ENCODE data around the gene CFAP65. TPM values are rescaled to one million over a fixed set of nuclear protein-coding genes. Genes with fewer than 3 reads are reported as not detected.

The CFAP65 gene
- total and polyA plus RNA-seq, 2 of the 4 experiments (the other 2 are of a cell fraction) = not detected

GRCh38 chr2:218988650-218989049 is 52.7 kb downstream of the CFAP65 start:
- TF ChIP-seq USF2 (IDR thresholded peaks at IDR 0.05; ENCODE audit: low read depth, low read length) (no peak), CTCF (conservative IDR thresholded peaks at IDR 0.05; ENCODE audit: low read depth, low read length) (no peak), NFE2L2 (IDR thresholded peaks at IDR 0.05; ENCODE audit: low read depth, low read length) (no peak), BHLHE40 (IDR thresholded peaks at IDR 0.05; ENCODE audit: low read depth, low read length) (no peak), FOS (IDR thresholded peaks at IDR 0.05; ENCODE audit: low read depth, low read length) (no peak), RAD21 (IDR thresholded peaks at IDR 0.05; ENCODE audit: low read length) (no peak), RCOR1 (IDR thresholded peaks at IDR 0.05; ENCODE audit: insufficient replicate concordance, low read length) (no peak), CEBPB (IDR thresholded peaks at IDR 0.05; ENCODE audit: low read depth, low read length) (no peak), ELK1 (IDR thresholded peaks at IDR 0.05; ENCODE audit: borderline replicate concordance, low read depth, low read length) (no peak), MXI1 (IDR thresholded peaks at IDR 0.05; ENCODE audit: borderline replicate concordance, low read depth, low read length) (no peak), SMC3 (IDR thresholded peaks at IDR 0.05; ENCODE audit: low read depth, low read length) (no peak)
- no peak overlapping the region for H2BK15ac ChIP-seq (ENCODE audit: low read depth, low read length)
- DNase-seq (no peak), ATAC-seq (ENCODE audit: low read depth) (no peak)
- intact Hi-C loops (cut with micrococcal nuclease) (no loop called here), in situ Hi-C loops (cut with MboI; ENCODE audit: low sequenced_read_pairs) (no loop called here), dilution Hi-C loops (cut with HindIII; ENCODE audit: low sequenced_read_pairs, unreplicated experiment) (no loop called here)
- H4K8ac ChIP-seq (ENCODE audit: low read depth in 2 of 2, low read length in 2 of 2) = no peak overlapping the region
- H4K5ac ChIP-seq (ENCODE audit: low read depth, low read length) = no peak overlapping the region
- H3K4ac ChIP-seq (ENCODE audit: low read depth, low read length) = no peak overlapping the region
- no peaks in the 10 kb centered on the region for H3K79me1 ChIP-seq (ENCODE audit: low read depth in 1 of 2, low read length in 2 of 2)
- no peak overlapping the region for H2BK5ac ChIP-seq (ENCODE audit: low read depth, low read length, poor library complexity, severe bottlenecking)
- no peak overlapping the region for H3K14ac ChIP-seq (replicated peaks; ENCODE audit: low read depth, low read length)
- H3K27ac ChIP-seq (ENCODE audit: insufficient read depth, low read length) = no peak overlapping the region
- CTCF ChIA-PET = no interaction called here
- no peak overlapping the region for H3K4me3 ChIP-seq (ENCODE audit: insufficient read depth, low read depth, low read length)
- 17% methylated on average over 1 of the region's 2 CpGs; no CpG with 5 or more reads in 1 of the 2 experiments for WGBS, 2 experiments (ENCODE audit: extremely low coverage in 2 of 2, insufficient read length in 1 of 2)
- POLR2A ChIA-PET (ENCODE audit: unreplicated experiment) = no interaction called here
- H3K18ac ChIP-seq (ENCODE audit: low read depth, low read length) = no peak overlapping the region
- no peak overlapping the region for H2BK20ac ChIP-seq (ENCODE audit: low read depth, low read length)
- no TSS peak for BruUV-seq (replicated peaks)
- H2BK120ac ChIP-seq (ENCODE audit: low read depth, low read length) = no peak overlapping the region
- H3K9ac ChIP-seq (ENCODE audit: low read depth, low read length) = no peak overlapping the region
- H3K4me2 ChIP-seq (ENCODE audit: low read depth, low read length) = no peak overlapping the region
- no peak overlapping the region for H2AK9ac ChIP-seq (replicated peaks; ENCODE audit: low read depth, low read length, poor library complexity)
- H3K36me3 ChIP-seq (ENCODE audit: control insufficient read depth, insufficient read depth, low read length) = no peaks in the 10 kb centered on the region
- no peak overlapping the region for H4K91ac ChIP-seq (ENCODE audit: insufficient read depth, low read depth, low read length)
- H3K4me1 ChIP-seq (ENCODE audit: control insufficient read depth, insufficient read depth, low read length) = no peaks in the 10 kb centered on the region; the same call in 1 of the 2 replicates
- H2AK5ac ChIP-seq (ENCODE audit: low read depth, low read length) = no peak overlapping the region
- H3K9me1 ChIP-seq (ENCODE audit: insufficient read depth, low read length) = peaks cover 3% of the 10 kb centered on the region; the same call in 1 of the 2 replicates
- H3K27me3 ChIP-seq (ENCODE audit: control insufficient read depth, insufficient read depth, low read length) = peaks cover 95% of the 10 kb centered on the region
- H2AFZ ChIP-seq (replicated peaks; ENCODE audit: low read length, poor library complexity) = no peak overlapping the region
- H3K23ac ChIP-seq (ENCODE audit: low read depth, low read length) = no peak overlapping the region
- peaks cover 3% of the 10 kb centered on the region; the same call in 1 of the 2 replicates for H4K20me1 ChIP-seq (ENCODE audit: insufficient read depth, low read length)
- no peaks in the 10 kb centered on the region for H3K9me3 ChIP-seq (ENCODE audit: control insufficient read depth, insufficient read depth, low read length)
- H3K56ac ChIP-seq (ENCODE audit: extremely low read depth, insufficient read depth, low read length) = no peak overlapping the region

All from IMR-90 (cell line).